Measurements from ENCODE around the gene GALNT12.
A peak's percentile ranks its signal among the peaks of the same experiment; 100 is the strongest.

Gene GALNT12

DNA sequence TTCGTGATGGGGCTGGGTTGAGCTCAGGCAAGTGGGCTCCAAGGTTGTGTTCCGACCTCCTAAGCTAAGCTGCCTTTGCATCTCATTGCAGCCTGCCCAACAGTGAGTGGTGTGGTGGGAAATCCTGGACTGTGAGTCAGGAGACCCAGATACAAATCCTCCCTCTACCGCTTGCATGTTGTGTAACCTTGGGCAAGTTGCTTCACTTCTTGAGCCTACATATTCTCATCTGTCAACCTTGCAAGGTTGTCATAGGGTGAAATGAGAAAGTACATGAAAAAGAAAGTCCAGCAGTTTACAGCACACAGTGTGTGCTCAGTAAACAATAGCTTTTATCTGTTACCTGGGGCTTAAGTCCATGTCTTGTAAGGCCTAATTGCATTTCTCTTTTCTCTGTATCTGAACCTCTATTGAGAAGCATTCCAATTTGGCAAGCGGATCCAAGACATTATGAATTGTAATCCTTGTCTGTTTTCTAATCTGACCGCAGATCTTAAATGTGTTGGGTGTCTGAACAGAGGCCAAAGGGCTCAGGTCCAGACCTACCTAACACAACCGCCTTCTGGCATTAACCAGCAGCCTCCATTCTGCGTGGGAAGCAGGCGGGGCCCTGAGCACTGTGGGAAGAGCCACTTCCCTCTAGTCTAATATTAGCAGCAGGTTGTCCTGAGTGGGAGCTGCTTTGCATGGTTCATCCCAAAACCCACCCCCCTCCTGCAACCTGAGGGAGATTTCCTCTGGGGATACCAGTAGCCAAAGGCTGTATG, 1.8 kb upstream of the GALNT12 start:
- no peak for DNase-seq

DNA sequence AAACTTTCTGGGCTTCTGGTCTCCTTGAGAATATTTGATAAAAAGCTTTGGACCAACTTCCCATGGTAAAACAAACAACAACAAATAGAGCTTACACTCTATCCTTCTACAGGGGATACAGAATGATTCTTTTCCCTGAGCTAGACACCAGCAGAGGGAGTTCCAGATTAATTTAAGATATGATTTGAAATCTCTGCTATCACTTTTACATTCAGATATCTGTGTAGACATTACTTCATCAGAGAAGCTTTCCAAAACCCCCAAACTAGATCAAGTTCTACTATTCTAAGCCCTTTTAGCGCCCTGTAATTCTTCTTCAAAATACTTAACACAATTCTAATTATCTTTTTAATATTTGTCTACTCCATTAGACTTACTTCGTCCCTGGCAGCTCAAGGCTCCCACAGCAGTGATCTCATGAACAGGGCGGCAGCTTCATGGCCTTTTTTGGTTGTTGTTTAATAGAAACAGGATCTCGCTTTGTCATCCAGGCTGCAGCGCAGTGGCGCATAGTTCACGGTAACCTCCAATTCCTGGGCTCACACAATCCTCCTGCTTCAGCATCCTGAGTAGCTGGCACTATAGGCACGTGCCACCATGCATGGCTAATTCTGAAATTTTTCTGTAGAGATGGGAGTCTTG, 955 bp upstream of the GALNT12 start:
- DNase-seq, result no peak

GRCh38 chr9:98807814-98808195, 335 bp downstream of the GALNT12 start:
- no peak for DNase-seq

GRCh38 chr9:98808411-98808815, 943 bp downstream of the GALNT12 start:
- no peak for DNase-seq

DNA sequence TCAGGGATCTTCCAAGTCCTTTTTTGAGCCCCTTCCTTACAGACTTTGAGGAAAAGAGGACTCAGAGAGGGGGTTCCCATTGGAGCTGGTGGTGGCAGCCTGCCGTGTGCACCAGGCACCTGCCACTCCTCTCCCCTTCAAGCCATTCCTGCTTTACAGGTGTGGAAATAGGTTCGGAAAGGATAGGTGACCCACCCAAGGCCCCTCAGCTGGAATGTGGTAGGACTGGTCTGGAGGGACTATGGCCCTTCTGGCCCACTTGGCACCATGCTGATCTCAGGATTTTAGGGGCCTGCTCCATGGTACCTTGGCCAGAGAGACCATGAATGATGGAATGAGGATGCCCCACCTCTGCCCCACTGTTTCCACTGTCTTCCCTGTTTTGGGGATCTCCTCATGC, 1.4 kb downstream of the GALNT12 start:
- DNase-seq, result no peak

- DNase-seq, result no peak
These were observed 2.0 kb downstream of the GALNT12 start for GRCh38 chr9:98809311-98810101.

DNA sequence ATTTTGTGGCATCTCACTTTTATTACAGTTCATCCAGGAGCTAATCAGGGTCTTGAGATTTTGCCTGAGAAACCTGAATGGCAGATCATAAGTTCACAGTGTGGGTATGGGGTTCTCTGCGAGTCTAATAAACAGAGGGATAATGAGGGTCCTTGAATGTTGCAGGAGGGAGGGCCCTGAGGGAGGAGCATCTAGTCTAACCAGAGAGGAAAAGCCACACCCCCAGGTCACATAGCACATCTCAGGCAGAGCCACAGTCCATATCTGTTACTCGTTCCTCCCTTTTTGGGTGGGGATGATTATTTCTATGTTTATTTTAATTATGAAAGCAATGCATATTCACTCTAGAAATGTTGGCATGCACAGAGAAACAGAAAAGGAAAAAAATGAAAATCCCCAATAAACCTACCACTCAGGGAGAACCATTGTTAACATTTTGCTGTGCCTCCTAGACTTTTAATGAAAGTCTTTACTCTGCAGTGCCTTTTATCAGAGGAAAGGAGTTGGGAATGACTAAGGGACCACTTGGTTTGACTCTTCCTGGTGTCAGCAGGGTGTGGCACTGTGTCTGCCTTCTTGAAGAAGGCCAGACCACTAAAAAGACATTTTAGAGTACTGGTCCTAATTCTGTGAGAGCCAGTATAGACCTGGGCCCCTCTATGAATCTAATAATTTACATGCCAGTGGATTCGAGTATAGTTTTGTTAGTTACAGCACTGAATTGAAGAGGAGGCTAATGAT, 2.8 kb downstream of the GALNT12 start:
- no peak for DNase-seq

DNA sequence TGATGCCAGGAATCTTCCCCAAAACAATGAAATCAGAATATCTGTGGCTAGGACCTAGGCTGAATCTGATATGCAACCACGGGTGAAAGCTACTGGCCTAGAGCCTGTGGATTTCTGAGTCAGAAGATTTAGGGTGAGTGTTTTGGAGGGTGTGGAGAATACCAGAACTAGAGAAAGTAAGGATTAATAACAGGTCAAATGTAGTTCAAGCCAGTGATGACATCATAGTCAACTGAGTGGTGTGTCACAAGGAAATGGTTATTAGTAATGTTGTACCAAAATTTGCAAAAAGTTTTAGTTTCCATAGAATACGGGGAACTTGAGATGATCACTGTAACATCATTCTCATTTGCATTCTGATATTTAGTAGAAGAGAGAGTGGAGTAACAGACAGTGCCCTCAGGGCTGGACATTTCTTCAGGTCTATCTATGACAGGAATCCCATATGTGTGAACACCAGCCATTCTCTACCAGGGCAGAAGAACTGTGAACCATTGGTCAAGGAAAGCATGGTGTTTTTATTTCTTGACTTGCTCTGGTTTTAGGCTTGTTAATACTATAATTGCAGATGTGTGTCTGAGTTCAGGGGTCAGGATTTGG, 3.7 kb downstream of the GALNT12 start:
- no peak for DNase-seq

GRCh38 chr9:98815391-98815951, 8.0 kb downstream of the GALNT12 start:
- DNase-seq, result no peak

DNA sequence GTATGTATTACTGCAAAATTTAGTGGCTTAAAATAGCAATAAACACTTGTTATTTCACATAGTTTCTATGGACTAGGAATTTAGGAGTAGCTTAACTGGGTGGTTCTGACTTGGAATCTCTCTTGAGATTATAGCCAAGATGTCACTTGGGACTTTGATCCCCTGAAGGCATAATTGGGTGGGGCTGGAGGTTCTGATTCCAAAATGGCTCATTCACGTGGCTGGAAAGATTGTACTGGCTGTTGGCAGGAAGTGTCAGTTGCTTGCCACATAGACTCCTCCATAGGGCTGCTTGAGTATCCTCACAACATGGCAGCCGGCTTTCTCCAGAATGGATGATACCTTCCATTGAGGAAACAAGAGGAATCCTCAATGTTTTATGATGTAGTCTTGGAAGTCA, 11.3 kb downstream of the GALNT12 start:
- no peak for DNase-seq

DNA sequence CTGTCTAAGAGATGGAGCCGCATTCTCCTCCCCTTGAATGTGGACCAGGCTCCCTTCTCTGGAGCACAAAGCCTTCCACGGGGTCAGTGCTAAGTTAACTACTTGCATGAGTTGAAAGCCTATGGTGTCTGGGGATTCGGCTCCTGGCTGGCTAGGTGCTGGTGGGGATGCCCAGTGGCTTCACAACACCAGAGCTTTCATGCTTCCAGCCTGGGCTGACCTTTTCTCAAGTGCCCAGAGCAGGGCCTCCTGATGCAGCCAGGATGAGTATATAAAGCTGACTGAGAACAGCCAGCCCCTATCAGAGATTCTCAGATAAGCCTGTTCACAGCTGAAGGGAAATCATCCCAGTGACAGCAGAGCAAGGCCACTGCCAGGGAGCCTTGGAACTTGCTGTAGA, 11.8 kb downstream of the GALNT12 start:
- DNase-seq, result no peak

DNA sequence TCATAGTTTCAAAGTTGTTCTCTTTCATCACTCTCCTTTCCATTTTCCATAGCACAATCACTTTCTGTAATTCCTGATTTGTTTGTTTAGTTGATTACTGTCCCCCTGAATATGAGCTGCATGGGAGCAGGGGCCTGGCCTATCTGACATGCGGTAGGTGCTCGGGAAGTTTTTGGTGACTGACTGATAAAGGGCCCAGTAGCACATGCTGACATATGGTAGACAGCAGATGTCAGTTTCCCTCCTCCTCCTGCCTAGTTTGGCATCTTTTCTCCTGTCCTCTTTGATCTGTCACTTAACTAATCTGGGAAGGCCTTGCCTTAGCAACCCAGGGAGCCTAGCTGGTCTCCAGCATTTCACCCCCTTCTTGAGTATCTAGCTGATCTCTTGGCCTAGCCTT, 14.4 kb downstream of the GALNT12 start:
- no peak for DNase-seq

GRCh38 chr9:98822661-98823060, 15.2 kb downstream of the GALNT12 start:
- no peak for DNase-seq

GRCh38 chr9:98823666-98824334, 16.3 kb downstream of the GALNT12 start:
- peak; percentile 17 for DNase-seq

DNA sequence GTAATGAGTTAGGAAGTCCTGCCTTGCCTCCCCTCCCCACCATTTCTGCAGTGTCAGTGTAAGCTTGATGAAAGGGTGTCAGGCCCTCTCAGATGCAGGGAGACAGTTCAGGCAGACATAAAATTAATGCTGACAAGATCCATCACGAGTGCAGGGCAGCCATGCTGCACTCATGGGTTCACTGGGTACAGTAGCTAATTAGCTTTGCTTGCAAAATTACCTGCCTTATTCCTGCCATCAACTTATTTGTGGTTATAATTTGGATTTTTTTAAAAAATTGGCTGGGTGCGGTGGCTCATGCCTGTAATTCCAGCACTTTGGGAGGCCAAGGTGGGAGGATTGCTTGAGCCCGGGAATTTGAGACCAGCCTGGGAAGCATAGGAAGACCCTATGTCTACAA, 17.9 kb downstream of the GALNT12 start:
- no peak for DNase-seq

DNA sequence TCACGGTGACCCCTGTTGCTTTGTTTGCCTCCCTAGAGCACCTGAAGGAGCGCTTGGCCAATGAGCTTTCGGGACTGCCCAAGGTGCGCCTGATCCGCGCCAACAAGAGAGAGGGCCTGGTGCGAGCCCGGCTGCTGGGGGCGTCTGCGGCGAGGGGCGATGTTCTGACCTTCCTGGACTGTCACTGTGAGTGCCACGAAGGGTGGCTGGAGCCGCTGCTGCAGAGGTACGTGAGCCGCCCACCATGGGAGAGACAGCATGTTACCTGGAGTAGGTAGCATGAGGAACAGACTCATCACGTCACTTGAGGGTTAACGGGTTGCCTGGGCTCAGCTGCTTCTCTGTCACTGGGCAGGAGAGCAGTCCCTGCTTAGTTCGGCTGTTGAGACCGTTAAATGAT, 19.2 kb downstream of the GALNT12 start:
- DNase-seq, result no peak

- no peak for DNase-seq
These were observed 22.3 kb downstream of the GALNT12 start for GRCh38 chr9:98829766-98830165.

DNA sequence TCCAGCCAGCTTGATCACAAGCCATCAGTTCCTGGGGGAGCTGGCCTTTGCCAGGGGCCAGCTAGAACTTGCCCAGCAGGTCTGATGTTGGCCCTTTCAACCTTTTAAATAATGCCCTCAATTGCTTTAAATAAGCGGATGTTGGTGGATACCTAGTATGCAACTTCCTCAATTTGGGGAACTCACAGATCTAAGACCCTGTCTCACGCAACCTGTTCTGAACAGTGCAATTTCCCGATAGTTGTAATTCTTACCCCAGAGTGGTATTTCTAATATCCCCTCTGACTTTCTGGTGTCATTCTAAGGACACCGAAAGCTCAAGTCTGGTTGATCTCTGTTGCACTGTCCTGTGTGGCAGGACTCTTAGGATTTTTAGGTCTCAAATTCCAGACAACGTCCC, 23.1 kb downstream of the GALNT12 start:
- DNase-seq, result no peak

GRCh38 chr9:98831696-98832095, 24.2 kb downstream of the GALNT12 start:
- no peak for DNase-seq

DNA sequence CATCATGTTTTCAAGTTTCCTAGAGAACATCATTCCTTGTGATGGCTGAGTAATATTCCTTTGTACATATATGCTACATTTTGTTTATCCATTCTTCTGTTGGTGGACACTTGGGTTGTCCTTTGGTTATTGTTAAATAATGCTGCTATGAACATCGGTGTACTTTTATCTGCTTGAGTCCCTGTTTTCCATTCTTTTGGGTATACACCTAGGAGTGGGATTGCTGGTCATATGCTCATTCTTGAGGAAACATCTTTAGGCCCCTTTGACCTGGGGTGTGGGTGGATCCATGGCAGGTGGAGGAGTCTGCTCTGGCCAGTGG, 25.3 kb downstream of the GALNT12 start:
- DNase-seq, result no peak

- DNase-seq, result no peak
These were observed 25.9 kb downstream of the GALNT12 start for GRCh38 chr9:98833090-98833956.

Measured in NCI-H446 treated with DMSO at 0.1 percent for 48 hours (cell line).